ENCODE results near the gene KICS2.
"Not testable (repeated sequence)": the region's sequence is repeated elsewhere in the genome, so short reads cannot be mapped to it uniquely, and the experiment has no call there.

Gene KICS2

DNA sequence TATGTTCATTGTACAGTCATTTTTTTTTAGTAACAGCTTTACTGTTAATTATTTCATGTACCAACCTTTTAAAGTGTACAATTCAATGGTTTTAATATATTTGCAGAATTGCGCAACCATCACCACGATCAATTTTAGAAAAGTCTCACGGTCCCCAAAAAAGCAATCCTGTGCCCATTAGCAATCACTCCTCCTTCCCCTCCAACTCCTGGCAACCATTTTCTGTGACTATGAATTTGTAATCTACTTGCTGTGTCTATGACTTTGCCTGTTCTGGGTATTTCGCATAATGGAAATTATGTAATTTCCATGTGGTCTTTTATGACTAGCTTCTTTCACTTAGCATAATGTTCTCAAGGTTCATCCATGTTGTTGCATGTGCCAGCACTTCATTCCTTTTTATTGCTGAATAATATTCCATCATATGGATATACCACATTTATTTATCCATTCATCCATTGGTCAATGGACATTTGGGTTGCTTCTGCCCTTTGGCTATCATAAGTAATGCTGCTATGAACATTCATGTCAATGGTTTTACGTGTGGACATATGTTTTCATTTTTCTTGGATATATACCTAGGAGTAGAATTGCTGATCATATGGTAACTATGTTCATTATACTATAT is 9.9 kb downstream of the KICS2 start:
- DNase-seq: no peak

DNA sequence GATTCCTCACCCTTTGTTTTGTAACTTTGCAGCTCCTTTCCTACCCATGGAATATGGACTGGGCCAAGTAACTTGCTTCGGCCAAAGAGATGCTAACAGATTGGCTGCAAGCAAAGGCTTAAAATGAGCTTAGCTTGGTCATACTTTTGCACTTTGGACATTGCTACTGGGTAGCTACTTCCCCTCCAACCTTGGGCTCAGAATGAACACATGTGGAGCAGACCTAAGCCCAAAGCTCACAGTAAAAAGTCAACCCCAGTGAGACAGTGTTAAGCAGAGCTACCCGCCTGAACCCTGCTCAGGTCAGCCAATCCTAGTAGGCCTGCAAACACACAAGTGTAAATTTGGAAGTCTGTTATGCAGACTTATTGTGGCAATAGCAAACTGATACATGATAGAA is 14.6 kb downstream of the KICS2 start:
- DNase-seq: no peak

DNA sequence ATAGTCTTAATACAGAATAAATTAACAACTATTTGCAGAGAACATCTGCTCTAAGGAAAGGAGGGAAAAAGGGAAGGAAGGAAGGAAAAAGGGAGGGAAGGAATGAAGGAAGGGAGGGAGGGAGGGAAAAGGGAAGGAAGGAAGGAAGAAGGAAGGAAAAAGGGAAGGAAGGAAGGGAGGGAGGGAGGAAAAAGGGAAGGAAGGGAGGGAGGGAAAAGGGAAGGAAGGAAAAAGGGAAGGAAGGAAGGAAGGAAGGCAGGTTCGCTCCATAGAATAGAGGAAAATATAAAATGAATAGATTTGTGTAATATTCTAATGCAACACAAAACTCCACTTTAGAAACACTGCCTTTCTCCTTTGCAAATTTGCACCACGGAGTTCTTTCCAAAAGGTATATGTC is 16.6 kb downstream of the KICS2 start:
- no peak for DNase-seq

DNA sequence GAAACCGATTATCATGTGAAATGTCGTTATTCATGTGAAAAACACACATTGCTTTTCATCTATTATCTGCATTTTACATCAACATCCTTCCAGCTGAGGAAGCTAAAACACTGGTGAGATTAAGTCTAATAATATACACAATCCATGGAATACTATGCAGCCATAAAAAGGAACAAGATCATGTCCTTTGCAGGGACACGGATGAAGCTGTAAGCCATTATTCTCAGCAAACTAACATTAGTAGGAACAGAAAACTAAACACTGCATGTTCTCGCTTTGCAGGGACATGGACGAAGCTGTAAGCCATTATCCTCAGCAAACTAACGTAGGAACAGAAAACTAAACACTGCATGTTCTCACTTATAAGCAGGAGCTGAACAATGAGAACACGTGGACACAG is 18.3 kb downstream of the KICS2 start:
- DNase-seq: no peak

DNA sequence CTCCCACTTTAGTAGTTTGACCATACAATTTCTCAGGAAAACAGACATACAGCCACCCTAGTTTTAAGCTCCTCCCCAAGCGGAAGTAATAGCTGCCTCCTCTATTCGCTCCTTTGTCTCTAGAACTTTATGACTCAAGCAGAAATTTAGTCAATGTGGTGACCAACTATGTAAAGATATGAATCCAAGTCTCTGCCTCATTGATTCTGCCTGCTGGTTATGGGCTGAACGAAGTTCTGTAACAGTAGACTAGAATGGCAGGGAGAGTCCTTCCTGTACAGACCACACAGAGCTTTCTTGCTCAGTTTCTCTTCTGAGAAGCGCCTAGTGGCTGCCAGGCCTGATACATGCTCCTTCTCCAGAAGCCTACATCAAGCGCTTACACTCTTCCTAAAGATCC is 19.1 kb downstream of the KICS2 start:
- no peak for DNase-seq

DNA sequence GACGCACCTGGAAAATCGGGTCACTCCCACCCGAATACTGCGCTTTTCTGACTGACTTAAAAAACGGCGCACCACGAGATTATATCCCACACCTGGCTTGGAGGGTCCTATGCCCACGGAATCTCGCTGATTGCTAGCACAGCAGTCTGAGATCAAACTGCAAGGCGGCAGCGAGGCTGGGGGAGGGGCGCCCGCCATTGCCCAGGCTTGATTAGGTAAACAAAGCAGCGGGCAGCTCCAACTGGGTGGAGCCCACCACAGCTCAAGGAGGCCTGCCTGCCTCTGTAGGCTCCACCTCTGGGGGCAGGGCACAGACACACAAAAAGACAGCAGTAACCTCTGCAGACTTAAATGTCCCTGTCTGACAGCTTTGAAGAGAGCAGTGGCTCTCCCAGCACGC is 26.3 kb downstream of the KICS2 start:
- not testable (repeated sequence) for DNase-seq

DNA sequence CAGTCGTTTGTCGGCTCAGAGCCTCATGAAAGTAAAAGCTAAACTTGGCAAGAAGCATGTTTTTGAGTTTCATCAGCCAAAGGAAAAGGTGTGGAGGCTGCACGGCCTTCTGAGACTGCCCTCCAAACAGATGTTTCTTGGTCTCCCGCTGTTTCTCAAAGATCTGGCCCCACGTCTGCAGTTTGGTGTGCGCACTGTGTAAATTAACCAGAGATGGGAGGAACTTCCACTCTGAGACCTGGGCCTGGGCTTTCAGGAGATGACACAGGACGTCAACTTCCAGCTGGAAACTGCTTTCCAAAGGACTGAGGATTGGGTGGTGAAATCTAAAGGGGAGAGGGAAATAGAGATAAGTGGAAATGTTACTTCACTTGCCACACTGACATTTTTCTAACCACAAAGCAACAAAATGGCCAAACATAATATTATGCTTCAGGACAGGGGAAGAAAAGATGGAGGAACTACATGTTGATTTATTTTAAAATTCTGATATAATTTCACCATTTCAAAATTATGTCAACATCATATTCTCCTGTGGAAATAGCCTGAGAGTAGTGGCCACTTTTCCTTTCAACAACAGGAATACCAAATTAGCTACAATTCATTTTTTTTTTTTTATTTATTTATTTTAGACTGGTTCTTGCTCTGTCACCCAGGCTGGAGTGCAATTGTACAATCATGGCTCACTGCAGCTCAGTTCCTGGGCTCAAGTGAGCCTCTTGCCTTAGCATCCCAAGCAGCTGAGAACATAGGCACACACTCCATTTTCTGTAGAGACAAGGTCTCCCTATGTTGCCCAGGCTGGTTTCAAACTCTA is 27.6 kb downstream of the KICS2 start:
- DNase-seq: no peak

DNA sequence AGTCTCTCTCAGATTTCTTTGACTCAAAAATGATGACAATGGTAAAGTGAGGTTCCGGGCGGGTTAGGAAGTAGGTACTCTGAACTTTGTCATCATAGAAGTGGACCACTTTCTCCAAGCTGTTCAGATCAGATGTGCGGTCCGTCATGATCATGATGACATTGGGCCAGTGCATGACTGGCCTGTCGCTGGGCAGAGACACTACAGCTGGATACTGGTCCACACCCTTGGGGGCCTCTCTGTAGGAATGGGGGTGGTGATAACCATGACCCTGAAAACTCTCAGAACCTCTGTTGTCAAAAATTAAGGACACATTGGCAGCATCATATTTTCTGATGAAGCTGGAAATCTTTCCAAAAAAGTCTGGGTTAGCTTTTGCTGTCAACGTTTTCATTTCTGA is 28.2 kb downstream of the KICS2 start:
- no peak for DNase-seq

DNA sequence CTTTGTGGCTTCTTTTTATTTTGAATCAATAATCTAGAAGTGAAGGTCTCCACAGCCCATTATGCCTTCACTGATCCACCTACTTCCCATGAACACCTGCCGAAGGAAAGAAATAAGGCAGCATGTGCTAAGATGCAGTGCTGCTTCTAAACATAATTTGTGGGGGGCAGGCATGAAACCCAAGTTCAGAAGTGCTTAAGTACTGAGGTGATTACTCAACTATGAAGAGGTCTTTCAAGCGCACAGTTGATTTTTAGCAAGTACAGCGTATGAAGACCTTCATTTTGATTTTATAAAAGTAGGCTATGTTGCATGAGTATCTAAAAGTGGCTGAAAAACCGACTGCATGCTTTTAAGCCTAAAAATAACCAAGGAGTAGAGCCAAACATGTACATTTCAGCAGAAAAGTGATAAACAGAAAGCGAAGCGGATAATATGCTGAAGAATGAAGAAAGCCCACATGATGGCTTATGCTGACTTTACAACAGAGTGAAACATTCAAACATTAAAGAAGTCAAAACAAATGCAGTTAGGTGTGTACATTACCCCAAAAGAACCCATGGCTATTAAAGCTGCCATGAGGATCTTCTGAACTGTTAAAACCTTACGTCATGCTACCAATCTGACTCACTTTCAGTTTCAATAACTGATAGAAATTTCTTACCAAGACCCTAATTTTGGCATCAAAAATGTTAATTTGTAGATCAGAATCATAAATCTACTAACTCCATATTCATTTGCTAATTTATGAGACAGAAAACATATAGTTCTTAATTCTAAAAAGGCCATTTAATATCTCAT is 29.3 kb downstream of the KICS2 start:
- DNase-seq: no peak

DNA sequence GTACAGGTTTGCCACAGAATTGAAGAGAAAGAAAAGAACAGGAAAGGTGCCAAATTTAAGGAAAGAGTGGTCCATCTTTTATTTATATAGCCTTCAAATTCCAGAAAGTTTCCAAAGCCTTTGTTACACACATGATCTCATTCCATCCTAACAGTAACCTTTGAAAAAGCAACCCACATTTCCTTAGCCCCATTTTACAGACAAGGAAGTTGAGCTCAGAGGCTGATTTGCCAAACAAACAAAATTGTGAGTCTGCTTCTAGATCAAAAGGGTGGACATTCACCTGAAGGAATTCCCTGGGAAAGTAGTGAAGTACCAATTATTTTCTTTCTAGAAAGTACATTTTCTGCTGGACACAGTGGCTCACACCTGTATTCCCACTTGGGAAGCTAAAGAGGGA is 32.0 kb downstream of the KICS2 start:
- DNase-seq: no peak

DNA sequence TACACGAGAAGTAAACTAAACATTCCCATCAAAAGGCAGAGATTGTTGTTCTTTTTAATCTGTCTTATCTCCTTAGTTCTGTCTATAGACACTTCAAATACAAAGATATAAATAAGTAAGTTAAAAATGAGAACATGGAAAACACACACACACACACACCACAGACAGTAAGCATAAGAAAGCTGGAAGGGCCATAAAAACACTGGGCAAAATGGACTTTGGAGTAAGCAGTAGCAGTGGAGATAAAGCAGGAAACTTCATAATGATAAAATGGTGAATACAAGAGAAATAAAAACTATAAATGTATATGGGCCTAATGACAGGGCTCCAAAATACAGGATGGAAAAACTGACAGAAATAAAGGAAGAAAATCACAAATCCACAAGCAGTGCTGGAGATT is 32.6 kb downstream of the KICS2 start:
- no peak for DNase-seq

DNA sequence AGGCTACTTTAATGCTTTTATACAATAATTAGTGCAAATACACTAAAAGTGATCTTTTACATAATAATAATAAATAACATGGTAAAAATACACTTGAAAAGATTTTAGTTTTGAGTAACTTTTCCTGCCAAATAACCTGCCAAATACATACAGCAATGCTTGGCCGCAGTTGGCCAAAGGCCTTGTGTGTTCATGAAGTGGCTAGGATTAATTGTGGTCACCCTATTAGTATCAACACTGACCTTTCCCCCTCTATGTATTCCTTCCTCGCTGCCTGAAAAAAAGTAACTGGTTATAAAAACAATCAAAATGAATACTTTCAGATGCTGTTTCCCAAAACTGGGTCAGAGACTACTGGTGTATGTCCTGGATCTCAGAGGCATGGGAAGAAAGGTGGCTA is 34.3 kb downstream of the KICS2 start:
- no peak for DNase-seq

DNA sequence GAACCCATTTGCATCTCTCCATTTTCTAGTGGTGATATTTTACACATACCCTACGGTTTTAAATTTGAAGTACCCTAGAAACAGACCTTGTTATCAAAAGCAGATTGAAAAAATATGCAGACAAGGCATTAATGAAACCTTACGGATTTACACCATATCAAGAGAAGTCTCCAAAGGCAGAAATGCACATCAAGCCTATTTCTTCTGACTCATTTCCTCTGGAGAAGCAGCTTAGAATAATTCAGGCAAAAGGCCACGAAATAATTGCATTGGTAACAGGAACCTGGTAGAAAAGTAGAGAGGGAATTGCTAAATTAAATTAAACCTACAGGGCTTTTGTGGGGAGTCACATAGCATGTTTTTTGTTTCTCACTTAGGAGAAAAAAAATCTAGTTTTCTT is 34.7 kb downstream of the KICS2 start:
- DNase-seq: no peak

DNA sequence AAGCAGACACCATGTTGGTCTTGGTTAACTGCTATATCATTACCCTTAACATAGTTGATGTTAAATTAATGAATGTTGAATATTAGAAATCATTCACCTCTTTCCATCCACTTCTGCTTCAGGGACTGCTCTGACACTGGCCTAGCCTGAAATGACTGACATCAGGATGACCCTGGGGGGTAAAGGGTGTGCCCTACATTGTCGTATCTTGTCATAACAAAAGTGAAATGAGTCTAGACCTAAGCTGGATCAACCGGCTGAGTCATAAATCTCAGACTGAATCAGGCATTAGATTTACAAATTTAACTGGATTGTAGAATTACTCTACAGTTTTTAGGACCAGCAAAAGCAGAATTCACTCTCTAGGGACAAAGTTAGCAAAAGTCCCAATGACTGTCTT is 35.3 kb downstream of the KICS2 start:
- no peak for DNase-seq

DNA sequence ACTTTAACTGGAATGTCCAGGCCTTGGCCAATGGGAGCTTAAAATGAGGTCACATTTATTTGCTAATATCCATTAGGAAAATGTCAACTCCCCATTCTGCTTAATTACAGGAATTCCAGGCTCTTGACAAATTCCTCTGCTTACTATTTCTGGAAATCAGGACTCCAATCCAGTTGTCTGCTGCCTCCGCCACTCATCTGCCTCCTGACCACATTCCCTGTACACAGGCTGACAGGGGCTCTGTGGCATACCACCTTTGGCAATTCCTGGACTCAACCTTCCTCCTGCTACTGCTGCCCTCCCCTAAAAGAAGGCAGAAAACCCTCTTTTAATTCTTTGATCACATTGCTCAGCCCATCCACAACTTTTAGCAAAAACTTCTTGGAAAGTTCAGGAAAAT is 37.9 kb downstream of the KICS2 start:
- no peak for DNase-seq

DNA sequence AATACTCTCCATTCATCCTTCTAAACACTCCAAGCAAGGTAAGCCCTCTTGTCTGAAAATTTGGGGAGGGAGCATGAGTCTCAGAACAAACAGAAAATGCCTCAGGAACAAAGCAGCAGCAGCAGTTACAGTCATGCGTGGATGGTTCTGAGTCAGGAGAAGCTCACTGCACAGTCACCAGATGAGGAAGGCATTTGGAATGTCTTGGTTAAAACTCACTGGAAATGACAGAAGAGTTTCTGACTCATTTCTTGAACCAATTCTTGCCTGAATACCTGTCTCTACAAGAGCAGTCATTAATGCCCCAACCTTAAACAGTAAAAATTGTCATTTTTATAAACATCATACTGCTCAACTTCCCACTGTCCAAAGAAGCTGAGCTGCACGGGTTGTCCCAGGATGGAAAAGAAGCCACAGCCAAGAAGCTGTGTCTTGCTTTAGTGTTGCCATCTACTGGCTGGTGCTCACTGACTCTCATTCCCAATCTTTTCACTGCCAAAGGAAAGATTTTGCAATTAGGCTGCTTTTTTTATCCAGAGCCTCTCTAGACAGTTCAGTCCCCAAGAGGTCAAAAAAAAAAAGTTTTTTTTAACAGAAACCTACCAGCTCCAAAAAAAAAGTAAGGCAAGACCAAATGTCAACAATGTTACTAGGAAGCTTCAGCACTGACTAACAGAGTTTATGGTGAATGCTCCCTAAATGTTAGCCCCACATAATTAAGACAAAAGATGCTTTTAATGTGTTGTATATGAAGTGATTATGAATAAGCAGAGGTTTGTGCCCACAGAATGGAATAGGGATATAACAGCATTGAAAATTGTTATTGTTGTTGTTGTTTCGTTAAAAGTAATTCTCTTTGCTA is 40.4 kb downstream of the KICS2 start:
- DNase-seq: no peak

DNA sequence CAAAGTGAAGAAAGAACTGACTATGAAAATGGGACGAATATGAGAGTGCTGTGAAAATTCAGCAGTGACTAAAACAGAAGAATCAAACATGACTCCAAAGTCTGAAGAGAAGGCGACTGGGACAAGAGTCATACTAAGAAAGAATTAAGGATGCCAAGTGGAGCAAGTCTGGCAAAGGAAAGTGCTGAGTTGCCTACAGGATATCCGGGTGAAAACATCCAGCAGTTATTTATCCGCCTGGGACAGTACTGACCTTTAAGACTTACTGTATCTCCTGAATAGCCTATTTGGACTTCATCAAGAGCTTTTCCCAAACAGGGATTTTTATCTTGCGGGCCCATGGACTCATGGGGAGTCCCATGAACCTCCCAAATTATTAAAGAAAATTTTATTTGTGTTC is 41.1 kb downstream of the KICS2 start:
- DNase-seq: no peak

DNA sequence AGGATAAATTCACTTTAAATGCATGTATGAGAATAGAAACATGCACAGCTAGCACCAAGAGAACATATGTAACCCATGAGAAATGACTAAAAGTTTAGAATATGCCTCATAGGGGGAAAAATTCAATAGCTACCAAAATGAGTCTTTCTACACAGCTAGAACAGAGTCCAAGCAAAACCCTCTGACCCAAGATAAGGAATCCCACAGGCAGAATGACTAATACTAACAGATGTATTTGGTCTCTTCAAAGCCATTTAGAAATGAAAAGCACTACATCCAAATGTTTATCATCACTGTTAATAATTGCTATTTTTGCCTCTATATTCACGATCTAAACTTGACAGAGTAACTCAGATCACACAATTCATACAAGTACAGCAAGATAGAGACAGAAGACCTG is 44.0 kb downstream of the KICS2 start:
- no peak for DNase-seq

DNA sequence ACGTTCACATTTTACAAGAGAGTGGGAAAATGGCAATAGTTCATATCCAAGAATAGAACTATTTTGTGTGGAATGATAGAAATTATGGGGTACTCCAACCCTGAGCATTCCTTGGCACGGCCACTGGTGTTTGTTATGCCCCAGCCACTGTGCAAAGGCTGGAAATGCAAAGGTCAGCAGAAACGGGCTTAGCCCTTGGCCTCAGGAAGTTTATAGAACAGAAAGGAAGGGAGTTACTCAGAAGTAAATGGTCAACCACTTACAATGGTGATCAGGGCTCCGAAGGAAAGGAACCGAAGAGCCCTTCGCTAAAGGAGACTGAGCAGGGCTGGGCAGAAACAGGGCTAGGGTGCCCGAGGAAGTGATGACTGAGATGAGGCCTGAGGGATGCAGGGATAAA is 45.1 kb downstream of the KICS2 start:
- no peak for DNase-seq

DNA sequence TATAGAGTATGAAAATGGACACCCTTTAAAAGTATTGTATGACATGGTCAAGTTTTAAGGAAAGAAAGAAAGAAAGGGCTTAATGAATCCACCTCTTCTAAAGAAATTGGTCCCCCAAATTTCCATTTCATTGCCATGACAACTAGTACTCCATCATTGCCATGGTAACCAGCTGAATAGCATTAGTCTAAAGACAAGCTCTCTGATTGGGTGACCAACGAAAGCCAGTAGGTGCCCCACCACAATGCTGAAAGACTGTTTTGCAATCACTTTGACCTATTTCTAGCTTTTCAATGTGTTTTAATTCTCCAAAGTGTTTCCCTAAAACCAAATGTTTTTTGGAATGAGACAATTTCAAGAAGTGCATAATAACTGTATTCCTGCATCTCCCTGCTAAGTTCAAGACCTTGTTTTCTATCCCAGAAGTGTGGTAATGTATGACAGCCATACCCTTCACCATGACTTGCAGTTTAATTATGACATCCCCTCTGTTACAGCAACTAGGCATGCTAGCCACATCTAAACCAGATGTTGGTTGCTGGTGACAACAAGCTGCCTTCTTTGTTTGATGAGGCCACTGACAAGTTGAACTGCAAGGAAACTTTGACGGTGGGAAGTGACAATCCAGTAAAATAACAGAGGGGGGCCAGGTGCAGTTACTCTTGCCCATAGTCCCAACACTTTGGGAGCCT is 46.7 kb downstream of the KICS2 start:
- DNase-seq: no peak

DNA sequence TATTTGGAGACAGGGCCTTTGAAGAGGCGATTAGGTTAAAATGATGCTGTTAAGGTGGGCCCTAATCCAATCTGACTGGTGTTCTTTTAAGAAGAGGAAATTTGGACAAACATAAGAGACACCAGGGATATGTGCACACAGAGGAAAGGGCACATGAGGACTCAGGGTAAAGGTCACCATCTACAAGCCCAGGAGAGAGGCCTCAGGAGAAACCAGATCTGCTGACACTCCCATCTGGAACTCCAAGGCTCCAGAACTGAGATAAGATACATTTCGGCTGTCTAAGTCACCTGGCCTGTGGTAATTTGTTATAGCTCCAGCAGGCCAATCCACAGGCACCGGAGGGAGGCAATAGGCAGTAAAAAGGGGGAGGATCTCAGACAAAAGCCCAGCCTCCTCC is 48.6 kb downstream of the KICS2 start:
- DNase-seq: no peak
